GM18499 (cell line): ENCODE results near the gene GPRIN2.

Experiments
- ATAC-seq: cut with Tn5 transposase; IDR thresholded peaks from one replicate; pipeline ENCODE4 v1.9.1; 2021; ENCODE audit warnings: moderate number of reproducible peaks; ENCODE audit not compliant: insufficient read depth, unreplicated experiment

GPRIN2 gene

DNA sequence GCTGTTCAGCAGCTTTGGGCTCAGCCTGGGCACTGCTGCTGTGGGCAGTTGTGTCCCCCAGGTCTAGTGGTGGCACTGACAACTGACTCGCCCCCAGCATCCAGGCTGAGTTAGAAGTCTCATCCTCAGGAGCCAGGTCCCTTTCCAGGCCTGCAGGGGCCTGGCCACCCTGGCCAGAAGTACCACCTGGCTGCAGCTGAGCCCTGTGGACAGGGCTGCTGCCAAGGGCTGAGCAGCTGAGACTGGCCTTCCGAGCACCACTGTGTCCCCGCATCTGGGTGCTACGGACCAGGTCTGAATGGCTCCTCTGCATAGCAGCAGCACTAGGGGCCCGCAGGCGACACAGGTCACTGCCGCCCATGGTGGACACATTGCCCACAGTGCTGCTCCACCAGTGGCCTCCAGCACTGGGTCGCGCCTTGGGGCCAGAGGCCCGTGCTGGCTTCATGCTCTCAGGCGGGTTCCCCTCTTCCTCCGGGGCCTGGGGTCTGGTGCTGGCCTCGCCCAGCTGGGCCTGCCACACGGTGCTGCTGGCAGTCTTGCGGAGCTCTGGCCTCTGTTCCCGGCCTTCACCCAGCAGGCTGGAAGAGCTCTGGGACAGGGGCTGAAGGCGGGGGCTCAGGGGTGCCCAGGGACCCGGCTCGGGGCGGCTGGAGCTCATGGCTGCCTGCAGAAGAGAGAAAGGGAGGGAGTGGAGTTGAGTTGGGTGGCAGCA lies 6.2 kb downstream of the GPRIN2 start:
- ATAC-seq: no peak

DNA sequence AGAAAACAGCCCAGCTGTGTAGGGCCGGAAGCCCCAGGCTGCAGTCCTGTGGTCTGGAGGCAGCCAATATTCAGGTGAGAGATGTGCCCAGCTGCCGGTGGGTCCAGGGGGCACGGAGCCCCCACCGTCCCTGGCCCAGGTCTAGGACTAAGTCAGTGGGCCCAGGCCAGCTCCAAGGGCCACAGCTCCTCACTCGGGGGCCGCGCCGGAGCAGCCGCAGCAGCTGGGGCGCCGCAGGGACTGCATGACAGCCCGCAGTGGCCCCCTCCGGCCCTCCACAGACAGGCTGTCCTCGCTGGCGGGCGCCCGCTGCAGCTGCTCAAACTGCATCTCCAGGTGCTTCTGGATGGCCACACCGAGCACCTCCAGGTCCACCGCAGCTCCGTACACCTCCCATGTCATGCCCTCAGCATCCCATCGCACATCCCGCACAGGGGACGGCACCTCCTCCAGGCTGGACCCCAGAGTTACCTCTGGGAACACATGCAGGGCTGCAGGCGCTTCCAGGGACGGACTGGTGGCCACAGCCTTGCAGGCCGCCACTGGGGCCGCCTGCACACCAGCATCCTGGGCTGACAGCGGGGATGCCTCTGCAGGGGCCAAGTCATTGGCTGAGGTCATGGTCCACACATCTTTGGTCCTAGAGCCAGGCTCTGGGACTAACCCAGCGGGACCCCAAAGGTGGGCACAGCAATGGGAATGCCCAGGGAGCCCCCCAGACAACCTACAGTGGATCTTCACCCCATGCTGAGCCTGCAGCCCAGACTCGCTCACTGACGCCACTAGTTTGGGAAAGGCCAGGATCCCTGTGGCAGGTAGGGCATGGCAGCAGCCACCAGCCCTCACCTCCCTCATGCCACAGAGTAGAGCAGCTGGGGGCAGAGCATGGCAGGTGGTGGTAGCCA lies 7.0 kb downstream of the GPRIN2 start:
- no peak for ATAC-seq

DNA sequence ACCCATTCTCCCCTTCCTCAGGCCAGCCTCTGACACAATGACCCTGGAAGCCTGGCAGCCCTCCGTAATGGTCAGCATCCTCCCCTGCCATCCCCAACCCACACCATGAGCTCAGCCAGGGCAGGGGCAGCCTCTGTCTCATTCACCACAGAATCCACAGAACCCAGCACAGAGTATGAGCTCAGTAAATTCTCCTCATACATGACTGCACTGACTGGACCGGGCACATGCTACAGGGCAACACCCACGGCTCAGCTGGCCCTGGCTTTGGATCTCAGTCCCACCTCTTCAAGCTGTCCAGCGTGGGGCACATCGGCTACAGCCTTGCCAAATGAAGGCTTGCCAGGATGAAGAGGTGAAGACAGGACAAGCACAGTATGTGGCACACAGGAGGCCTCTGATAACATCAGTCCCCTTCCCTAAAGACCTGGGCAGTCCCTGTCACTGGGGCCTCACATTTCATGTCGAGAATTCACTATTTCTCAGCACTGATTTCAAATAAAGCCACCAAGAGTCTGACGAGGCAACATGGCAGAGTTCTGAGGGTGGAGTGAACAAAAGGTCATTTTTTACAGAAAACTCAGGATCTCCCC lies 7.9 kb downstream of the GPRIN2 start:
- no peak for ATAC-seq

DNA sequence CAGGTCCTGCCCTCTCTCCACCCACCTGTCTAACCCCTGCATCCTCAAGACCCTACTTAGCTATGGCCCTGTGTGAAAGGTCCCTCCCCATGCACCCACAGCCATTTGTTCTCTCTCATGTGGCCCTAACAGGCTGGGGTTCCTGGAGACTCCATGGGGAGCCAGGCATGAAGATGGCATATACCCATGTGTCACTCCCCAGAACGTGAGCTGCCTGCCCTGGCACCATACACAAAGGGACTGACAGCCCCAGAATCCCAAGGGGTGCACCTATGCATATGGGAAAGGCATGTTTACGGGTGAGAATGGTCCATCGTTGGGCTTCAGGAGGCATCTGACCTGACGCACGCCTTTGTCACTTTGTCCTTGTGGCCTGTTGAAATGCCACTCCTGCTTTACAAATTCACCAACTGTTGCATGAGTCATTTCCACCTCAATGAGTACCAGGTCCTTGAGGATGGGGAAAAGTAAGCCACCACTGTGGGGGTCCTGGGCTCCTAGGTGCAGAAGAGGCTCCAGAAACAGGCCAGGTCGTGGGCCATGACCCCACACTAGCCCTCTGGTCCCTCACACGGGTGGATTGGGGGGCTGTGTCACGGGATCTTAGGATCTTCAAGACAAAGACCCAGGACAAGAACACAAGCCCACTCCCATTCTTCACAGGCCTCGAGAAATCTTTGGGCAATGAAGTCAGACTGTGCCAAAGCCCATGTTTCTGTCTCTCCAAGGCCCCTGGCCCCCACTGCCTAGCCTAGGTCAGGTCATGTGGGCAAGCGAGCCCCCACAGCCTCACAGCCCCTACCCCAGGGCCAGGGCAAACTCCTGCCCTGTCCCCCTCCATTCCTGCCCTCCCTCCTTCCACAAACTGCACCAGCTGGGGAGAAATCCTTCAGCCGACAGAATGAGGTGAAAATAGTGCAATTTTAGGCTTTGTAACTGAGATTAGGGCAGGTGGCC lies 8.6 kb downstream of the GPRIN2 start:
- ATAC-seq: no peak

- no peak for ATAC-seq
Measured at GRCh38 chr10:46546591-46547540, 9.6 kb downstream of the GPRIN2 start.

DNA sequence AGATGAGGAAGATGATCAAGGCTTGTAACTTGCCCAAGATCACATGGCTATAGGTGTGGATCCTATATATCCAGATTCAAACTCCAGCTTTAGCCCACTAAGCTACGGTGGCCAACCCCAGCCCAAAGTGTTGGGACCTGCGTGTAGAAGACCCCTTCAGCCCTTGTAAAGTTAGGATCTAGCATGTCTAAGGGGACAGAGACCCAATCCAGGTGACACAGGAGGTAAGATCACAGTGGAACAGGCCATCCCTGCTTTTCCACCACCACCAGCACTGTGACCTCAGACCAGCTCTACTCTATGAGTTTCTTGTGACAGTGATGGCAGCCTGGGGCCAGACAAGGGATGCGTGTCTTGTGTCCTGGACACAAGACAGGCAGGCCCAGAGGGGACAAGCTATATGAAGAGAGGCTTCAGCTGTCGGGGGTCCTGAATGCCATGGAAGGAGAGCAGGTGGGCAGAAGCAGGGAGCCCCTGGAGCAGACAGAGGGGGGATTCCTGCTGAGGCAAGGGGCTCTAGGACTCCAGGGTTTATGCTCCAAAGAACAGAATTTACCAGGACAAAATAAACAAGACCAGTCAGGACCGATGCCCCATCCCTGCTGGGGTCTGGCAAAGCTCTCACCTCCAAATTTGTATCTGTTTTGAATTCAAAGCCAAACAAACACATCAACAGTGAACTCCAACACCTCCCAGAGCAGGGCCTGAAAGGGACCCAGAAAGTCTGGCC lies 10.4 kb downstream of the GPRIN2 start:
- ATAC-seq: no peak

GRCh38 chr10:46544989-46545791 lies 11.3 kb downstream of the GPRIN2 start:
- ATAC-seq: no peak

GRCh38 chr10:46543466-46544377 lies 12.7 kb downstream of the GPRIN2 start:
- ATAC-seq: no peak

GRCh38 chr10:46542567-46543465 lies 13.6 kb downstream of the GPRIN2 start:
- ATAC-seq: no peak

GRCh38 chr10:46541735-46542566 lies 14.5 kb downstream of the GPRIN2 start:
- no peak for ATAC-seq

- ATAC-seq: no peak
Measured at GRCh38 chr10:46541017-46541661, 15.3 kb downstream of the GPRIN2 start.

- no peak for ATAC-seq
Measured at GRCh38 chr10:46540412-46541016, 15.9 kb downstream of the GPRIN2 start.

- no peak for ATAC-seq
Measured at GRCh38 chr10:46539596-46540411, 16.7 kb downstream of the GPRIN2 start.
